ENCODE measurements around the gene GPR17. TPM values are rescaled to one million over a fixed set of nuclear protein-coding genes. Genes with fewer than 3 reads are reported as not detected.

GPR17 gene
- total RNA-seq, 1 donor from 2014 or later: not detected

- no peaks in the 10 kb centered on the region for H3K36me3 ChIP-seq (ENCODE audit: control insufficient read depth, insufficient read depth, low read length)
- DNase-seq (ENCODE audit: low read depth) (no peak), FAIRE-seq (no peak)
- TF ChIP-seq CTCF (IDR thresholded peaks at IDR 0.05; ENCODE audit: insufficient read depth, low read length, severe bottlenecking): no peak
- no peak overlapping the region for H3K4me3 ChIP-seq (ENCODE audit: low read depth, low read length)
- no peaks in the 10 kb centered on the region for H3K27me3 ChIP-seq (ENCODE audit: control insufficient read depth, insufficient read depth, low read length)
Observed at GRCh38 chr2:127653421-127654083, 7.6 kb downstream of the GPR17 start.

GRCh38 chr2:127654084-127654837 lies 8.3 kb downstream of the GPR17 start:
- no peak for FAIRE-seq
- no peak for DNase-seq (ENCODE audit: low read depth)
- Histone ChIP-seq H3K36me3 (ENCODE audit: control insufficient read depth, insufficient read depth, low read length) (no peaks in the 10 kb centered on the region), H3K4me3 (ENCODE audit: low read depth, low read length) (no peak overlapping the region), H3K27me3 (ENCODE audit: control insufficient read depth, insufficient read depth, low read length) (no peaks in the 10 kb centered on the region)
- no peak for TF ChIP-seq CTCF (IDR thresholded peaks at IDR 0.05; ENCODE audit: insufficient read depth, low read length, severe bottlenecking)

- Histone ChIP-seq H3K27me3 (ENCODE audit: control insufficient read depth, insufficient read depth, low read length) (no peaks in the 10 kb centered on the region), H3K36me3 (ENCODE audit: control insufficient read depth, insufficient read depth, low read length) (no peaks in the 10 kb centered on the region), H3K4me3 (ENCODE audit: low read depth, low read length) (no peak overlapping the region)
- no peak for DNase-seq (ENCODE audit: low read depth)
- FAIRE-seq: no peak
- TF ChIP-seq CTCF (IDR thresholded peaks at IDR 0.05; ENCODE audit: insufficient read depth, low read length, severe bottlenecking): no peak
Observed at GRCh38 chr2:127654838-127655175, 8.9 kb downstream of the GPR17 start.

GRCh38 chr2:127655209-127656073 lies 9.5 kb downstream of the GPR17 start:
- H3K4me3 ChIP-seq (ENCODE audit: low read depth, low read length): no peak overlapping the region
- DNase-seq (ENCODE audit: low read depth): no peak
- no peak for FAIRE-seq
- no peaks in the 10 kb centered on the region for H3K27me3 ChIP-seq (ENCODE audit: control insufficient read depth, insufficient read depth, low read length)
- no peaks in the 10 kb centered on the region for H3K36me3 ChIP-seq (ENCODE audit: control insufficient read depth, insufficient read depth, low read length)
- no peak for TF ChIP-seq CTCF (IDR thresholded peaks at IDR 0.05; ENCODE audit: insufficient read depth, low read length, severe bottlenecking)

- Histone ChIP-seq H3K4me3 (ENCODE audit: low read depth, low read length) (no peak overlapping the region), H3K36me3 (ENCODE audit: control insufficient read depth, insufficient read depth, low read length) (no peaks in the 10 kb centered on the region), H3K27me3 (ENCODE audit: control insufficient read depth, insufficient read depth, low read length) (no peaks in the 10 kb centered on the region)
- no peak for FAIRE-seq
- no peak for TF ChIP-seq CTCF (IDR thresholded peaks at IDR 0.05; ENCODE audit: insufficient read depth, low read length, severe bottlenecking)
- DNase-seq (ENCODE audit: low read depth): no peak
Observed at GRCh38 chr2:127656569-127657231, 10.7 kb downstream of the GPR17 start.

Measured in bronchial epithelial cell (primary cell).